NCI-H1092 (cell line): Measurements from ENCODE around the gene PCDHGB3.
A peak's percentile ranks its signal among the peaks of the same experiment; 100 is the strongest.
"Not testable (repeated sequence)": the region's sequence is repeated elsewhere in the genome, so short reads cannot be mapped to it uniquely, and the experiment has no call there.

Source experiments
- DNase-seq: peaks from one replicate; lab custom pipeline; 2025; lab: John Stamatoyannopoulos, UW

The PCDHGB3 gene

GRCh38 chr5:141369994-141370848, at the start of gene PCDHGB3:
Gene PCDHGB3, plus strand, starts transcription at chr5:141370242. Its CDS starts 153 bp downstream, at chr5:141370395.
- no peak for DNase-seq

GRCh38 chr5:141322261-141322660, 47.8 kb upstream of the PCDHGB3 start:
- no peak for DNase-seq

GRCh38 chr5:141326088-141326854, 43.8 kb upstream of the PCDHGB3 start:
- DNase-seq = no peak

GRCh38 chr5:141328231-141328630, 41.8 kb upstream of the PCDHGB3 start:
- DNase-seq = no peak

GRCh38 chr5:141330299-141331080, 39.6 kb upstream of the PCDHGB3 start, which contains the start of gene PCDHGA1:
Gene PCDHGA1, plus strand, starts transcription at chr5:141330514.
- no peak for DNase-seq

- DNase-seq = not testable (repeated sequence)
Measured at GRCh38 chr5:141332571-141332970, 37.5 kb upstream of the PCDHGB3 start.

GRCh38 chr5:141338538-141339306, 31.3 kb upstream of the PCDHGB3 start, which contains the start of gene PCDHGA2:
Gene PCDHGA2, plus strand, starts transcription at chr5:141338760.
- DNase-seq = no peak

GRCh38 chr5:141340781-141341354, 29.2 kb upstream of the PCDHGB3 start:
- not testable (repeated sequence) for DNase-seq

- no peak for DNase-seq
Measured at GRCh38 chr5:141342773-141343172, 27.3 kb upstream of the PCDHGB3 start.

- no peak for DNase-seq
Measured at GRCh38 chr5:141343242-141343952, 26.6 kb upstream of the PCDHGB3 start, which contains the start of gene PCDHGA3. Gene PCDHGA3, plus strand, starts transcription at chr5:141343829. Its CDS starts 205 bp downstream, at chr5:141344034.

- DNase-seq = no peak
Measured at GRCh38 chr5:141343953-141344463, 26.0 kb upstream of the PCDHGB3 start.

GRCh38 chr5:141345327-141345726, 24.7 kb upstream of the PCDHGB3 start:
- DNase-seq = no peak

GRCh38 chr5:141346017-141346416, 24.0 kb upstream of the PCDHGB3 start:
- DNase-seq = not testable (repeated sequence)

- peak; percentile 3 for DNase-seq
Measured at GRCh38 chr5:141349917-141350619, 20.0 kb upstream of the PCDHGB3 start, which contains the start of gene PCDHGB1. Gene PCDHGB1, plus strand, starts transcription at chr5:141350099. Its CDS starts 162 bp downstream, at chr5:141350261.

- no peak for DNase-seq
Measured at GRCh38 chr5:141351591-141351990, 18.5 kb upstream of the PCDHGB3 start.

- DNase-seq = no peak
Measured at GRCh38 chr5:141354900-141355469, 15.1 kb upstream of the PCDHGB3 start, which contains the start of gene PCDHGA4. Gene PCDHGA4, plus strand, starts transcription at chr5:141355021. Its CDS starts 87 bp downstream, at chr5:141355108.

- no peak for DNase-seq
Measured at GRCh38 chr5:141355641-141356040, 14.4 kb upstream of the PCDHGB3 start.

GRCh38 chr5:141356133-141356532, 13.9 kb upstream of the PCDHGB3 start:
- no peak for DNase-seq

- DNase-seq = no peak
Measured at GRCh38 chr5:141356950-141357349, 13.1 kb upstream of the PCDHGB3 start.
